GM18858 (cell line): ENCODE measurements around the gene CPNE5.

Source experiments
- ATAC-seq: cut with Tn5 transposase; IDR thresholded peaks from one replicate; pipeline ENCODE4 v1.9.1; 2021; ENCODE audit not compliant: unreplicated experiment

Gene CPNE5

GRCh38 chr6:36793913-36794712 lies 45.1 kb downstream of the CPNE5 start:
- no peak for ATAC-seq

- ATAC-seq, result no peak
These were observed 45.8 kb downstream of the CPNE5 start for GRCh38 chr6:36793296-36793912.

- ATAC-seq, result no peak
These were observed 47.6 kb downstream of the CPNE5 start for GRCh38 chr6:36791521-36792135.

GRCh38 chr6:36791085-36791484 lies 48.2 kb downstream of the CPNE5 start:
- no peak for ATAC-seq

GRCh38 chr6:36788768-36789167 lies 50.5 kb downstream of the CPNE5 start:
- ATAC-seq, result no peak

- no peak for ATAC-seq
These were observed 51.1 kb downstream of the CPNE5 start for GRCh38 chr6:36788186-36788585.

- ATAC-seq, result no peak
These were observed 52.0 kb downstream of the CPNE5 start for GRCh38 chr6:36787210-36787609.

GRCh38 chr6:36786055-36786675 lies 53.1 kb downstream of the CPNE5 start:
- ATAC-seq, result no peak

GRCh38 chr6:36784376-36784636 lies 54.9 kb downstream of the CPNE5 start:
- no peak for ATAC-seq

GRCh38 chr6:36783603-36784375 lies 55.5 kb downstream of the CPNE5 start:
- ATAC-seq, result no peak

GRCh38 chr6:36781669-36782068 lies 57.6 kb downstream of the CPNE5 start:
- no peak for ATAC-seq

GRCh38 chr6:36780442-36781177 lies 58.6 kb downstream of the CPNE5 start:
- no peak for ATAC-seq

GRCh38 chr6:36779227-36779626 lies 60.0 kb downstream of the CPNE5 start:
- no peak for ATAC-seq

- no peak for ATAC-seq
These were observed 61.4 kb downstream of the CPNE5 start for GRCh38 chr6:36777801-36778200.

GRCh38 chr6:36776167-36776566 lies 63.1 kb downstream of the CPNE5 start:
- no peak for ATAC-seq

GRCh38 chr6:36774331-36774730 lies 64.9 kb downstream of the CPNE5 start:
- ATAC-seq, result no peak

GRCh38 chr6:36772397-36772796 lies 66.8 kb downstream of the CPNE5 start:
- ATAC-seq, result no peak

- no peak for ATAC-seq
These were observed 68.1 kb downstream of the CPNE5 start for GRCh38 chr6:36771145-36771544.

GRCh38 chr6:36769676-36770499 lies 69.4 kb downstream of the CPNE5 start:
- ATAC-seq, result no peak

GRCh38 chr6:36769183-36769675 lies 70.0 kb downstream of the CPNE5 start:
- no peak for ATAC-seq
